Mesothelial cell of epicardium (in vitro differentiated cells): ENCODE measurements around the gene NAIF1. TPM values are rescaled to one million over a fixed set of nuclear protein-coding genes. Genes with fewer than 3 reads are reported as not detected.
"Not testable (repeated sequence)": the region's sequence is repeated elsewhere in the genome, so short reads cannot be mapped to it uniquely, and the experiment has no call there.

Experiments used
- DNase-seq, 2 experiments: peaks; one replicate each; pipeline ENCODE4 v3.0.0; 2021; ENCODE audit warnings: low spot score in 2 of 2; ENCODE audit not compliant: unreplicated experiment in 2 of 2
- H3K27ac Mint-ChIP-seq: 2 replicates; pipeline ENCODE4 v1.8.0; 2021; ENCODE audit warnings: mixed read lengths
- H3K27me3 Mint-ChIP-seq: 2 replicates; pipeline ENCODE4 v1.8.0; 2021; ENCODE audit warnings: low read depth, mixed read lengths
- H3K36me3 Mint-ChIP-seq: 2 replicates; pipeline ENCODE4 v1.8.0; 2021; ENCODE audit warnings: mixed read lengths
- H3K4me1 Mint-ChIP-seq: 2 replicates; pipeline ENCODE4 v1.8.0; 2021; ENCODE audit warnings: mixed read lengths
- H3K4me3 Mint-ChIP-seq: 2 replicates; pipeline ENCODE4 v1.8.0; 2021; ENCODE audit warnings: mild to moderate bottlenecking, moderate library complexity, mixed read lengths
- H3K9me3 Mint-ChIP-seq: 2 replicates; pipeline ENCODE4 v1.8.0; 2021; ENCODE audit warnings: mixed read lengths
- total RNA-seq: library from RNA; stranded (reverse); gene quantifications from 3 replicates; pipeline ENCODE4 v1.2.1, GENCODE V29; 2021
- TF ChIP-seq, protein P1 (sequence below): fragments of 200-600 bp; sonication (generic); IDR thresholded peaks from one replicate; pipeline ENCODE4 v1.5.0; 2021; ENCODE audit warnings: antibody characterized with exemption; ENCODE audit not compliant: unreplicated experiment

The NAIF1 gene
- total RNA-seq, 1 donor from 2014 or later: 9.2 TPM

DNA sequence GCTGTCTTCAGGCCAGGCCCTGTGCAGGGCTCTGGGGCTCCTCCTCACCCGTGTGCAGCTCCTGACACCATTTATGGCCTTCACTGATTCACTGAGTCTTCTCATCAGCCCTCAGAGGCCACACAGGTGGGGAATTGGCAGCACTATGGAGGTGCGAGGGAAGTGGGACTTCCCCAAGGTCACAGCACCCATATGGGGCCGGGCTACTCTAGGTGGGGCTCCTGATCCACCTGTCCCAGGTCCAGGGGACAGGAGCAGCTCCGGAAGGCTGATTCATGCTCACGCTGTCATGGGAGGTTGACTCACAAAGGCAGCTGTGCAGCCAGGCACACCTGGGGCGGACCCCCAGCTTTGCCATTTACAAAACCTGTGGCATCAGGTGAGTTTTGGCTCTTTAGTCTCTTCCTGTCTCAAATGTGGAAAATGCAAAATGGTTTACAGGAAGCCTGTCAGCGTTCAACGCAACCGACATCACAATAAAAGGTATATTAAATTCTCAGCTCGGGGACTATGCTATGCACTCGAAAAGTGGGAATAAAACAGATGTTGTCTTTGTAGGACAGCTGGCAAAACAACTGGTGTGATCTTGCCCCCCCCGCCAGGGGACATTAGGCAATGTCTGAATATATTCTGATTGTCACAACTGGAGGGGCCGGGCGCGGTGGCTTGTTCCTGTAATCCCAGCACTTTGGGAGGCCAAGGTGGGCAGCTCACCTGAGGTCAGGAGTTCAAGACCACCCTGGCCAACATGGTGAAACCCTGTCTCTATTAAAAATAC is 15.0 kb downstream of the NAIF1 start:
- Mint-ChIP-seq H3K27ac (peak overlapping the region; percentile 53), H3K36me3 (no peaks in the 10 kb centered on the region), H3K27me3 (no peaks in the 10 kb centered on the region), H3K9me3 (no peaks in the 10 kb centered on the region), H3K4me3 (no peak overlapping the region), H3K4me1 (peaks cover 35% of the 10 kb centered on the region)
- DNase-seq: no peak
- TF ChIP-seq, protein P1, sequence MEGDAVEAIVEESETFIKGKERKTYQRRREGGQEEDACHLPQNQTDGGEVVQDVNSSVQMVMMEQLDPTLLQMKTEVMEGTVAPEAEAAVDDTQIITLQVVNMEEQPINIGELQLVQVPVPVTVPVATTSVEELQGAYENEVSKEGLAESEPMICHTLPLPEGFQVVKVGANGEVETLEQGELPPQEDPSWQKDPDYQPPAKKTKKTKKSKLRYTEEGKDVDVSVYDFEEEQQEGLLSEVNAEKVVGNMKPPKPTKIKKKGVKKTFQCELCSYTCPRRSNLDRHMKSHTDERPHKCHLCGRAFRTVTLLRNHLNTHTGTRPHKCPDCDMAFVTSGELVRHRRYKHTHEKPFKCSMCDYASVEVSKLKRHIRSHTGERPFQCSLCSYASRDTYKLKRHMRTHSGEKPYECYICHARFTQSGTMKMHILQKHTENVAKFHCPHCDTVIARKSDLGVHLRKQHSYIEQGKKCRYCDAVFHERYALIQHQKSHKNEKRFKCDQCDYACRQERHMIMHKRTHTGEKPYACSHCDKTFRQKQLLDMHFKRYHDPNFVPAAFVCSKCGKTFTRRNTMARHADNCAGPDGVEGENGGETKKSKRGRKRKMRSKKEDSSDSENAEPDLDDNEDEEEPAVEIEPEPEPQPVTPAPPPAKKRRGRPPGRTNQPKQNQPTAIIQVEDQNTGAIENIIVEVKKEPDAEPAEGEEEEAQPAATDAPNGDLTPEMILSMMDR: no peak

DNA sequence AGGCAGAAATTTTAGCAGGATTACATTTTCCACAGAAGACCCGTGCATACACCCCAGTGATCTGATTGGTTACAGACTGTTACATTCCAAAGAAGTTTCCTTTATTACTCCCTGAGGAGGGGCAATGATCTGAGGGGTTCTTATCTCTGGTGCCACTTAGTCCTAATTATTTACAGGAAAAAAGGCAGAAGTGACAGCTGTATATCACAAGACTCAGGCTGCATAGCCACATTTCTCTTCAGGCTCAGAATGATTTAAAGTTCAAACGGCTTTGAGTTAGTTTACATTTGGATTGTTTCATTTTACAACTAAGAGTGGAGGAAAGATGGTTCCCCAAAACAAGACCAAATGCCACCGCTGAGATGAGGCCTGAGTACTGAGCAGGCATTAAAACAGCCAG is 17.3 kb downstream of the NAIF1 start:
- TF ChIP-seq, protein P1: no peak
- peaks cover 38% of the 10 kb centered on the region for H3K4me1 Mint-ChIP-seq
- no peaks in the 10 kb centered on the region for H3K27me3 Mint-ChIP-seq
- no peak overlapping the region for H3K4me3 Mint-ChIP-seq
- peak overlapping the region; percentile 93 for H3K27ac Mint-ChIP-seq
- H3K36me3 Mint-ChIP-seq: no peaks in the 10 kb centered on the region
- H3K9me3 Mint-ChIP-seq: no peaks in the 10 kb centered on the region
- DNase-seq: no peak

DNA sequence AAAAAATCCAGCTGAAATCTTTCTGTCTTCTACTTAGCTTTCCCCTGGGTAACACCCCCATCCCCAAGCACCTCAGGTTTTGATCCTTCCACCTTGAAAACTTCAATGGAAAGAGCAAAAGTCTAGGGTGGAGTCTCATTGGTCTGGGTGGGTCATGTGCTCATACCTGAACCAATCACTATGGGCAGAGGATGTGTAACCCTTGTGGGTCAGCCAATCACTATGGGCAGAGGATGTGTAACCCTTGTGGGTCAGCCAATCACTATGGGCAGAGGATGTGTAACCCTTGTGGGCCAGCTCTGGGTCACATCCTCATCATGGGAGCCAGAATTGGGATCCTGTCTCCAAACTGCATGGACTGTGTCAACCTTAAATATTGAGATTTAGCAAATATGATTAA is 18.5 kb downstream of the NAIF1 start:
- Mint-ChIP-seq H3K27ac (peak overlapping the region; percentile 69), H3K4me3 (no peak overlapping the region), H3K36me3 (no peaks in the 10 kb centered on the region), H3K9me3 (no peaks in the 10 kb centered on the region), H3K27me3 (no peaks in the 10 kb centered on the region), H3K4me1 (peaks cover 38% of the 10 kb centered on the region)
- DNase-seq: no peak
- TF ChIP-seq, protein P1: no peak

DNA sequence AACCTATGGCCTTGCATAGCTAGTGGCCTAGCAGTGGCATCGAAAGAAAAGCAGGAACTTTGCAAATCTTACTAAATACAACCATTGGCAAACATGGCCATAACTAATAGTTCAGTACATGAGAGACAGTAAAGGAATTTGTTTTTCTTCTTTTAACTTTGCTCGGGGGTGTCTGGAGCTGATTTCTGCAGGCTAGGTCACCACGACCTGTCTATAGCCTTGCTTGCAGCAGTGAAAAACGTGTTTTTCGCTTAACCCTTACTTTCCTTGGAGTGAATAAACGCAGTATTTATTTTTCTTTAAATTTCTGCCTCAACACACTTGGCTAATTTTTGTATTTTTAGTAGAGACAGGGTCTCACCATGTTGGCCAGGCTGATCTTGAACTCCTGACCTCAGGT is 19.9 kb downstream of the NAIF1 start:
- no peaks in the 10 kb centered on the region for H3K9me3 Mint-ChIP-seq
- no peaks in the 10 kb centered on the region for H3K36me3 Mint-ChIP-seq
- DNase-seq: no peak
- H3K4me1 Mint-ChIP-seq: peaks cover 41% of the 10 kb centered on the region
- no peak overlapping the region for H3K4me3 Mint-ChIP-seq
- TF ChIP-seq, protein P1: no peak
- peak overlapping the region; percentile 59 for H3K27ac Mint-ChIP-seq
- no peaks in the 10 kb centered on the region for H3K27me3 Mint-ChIP-seq

DNA sequence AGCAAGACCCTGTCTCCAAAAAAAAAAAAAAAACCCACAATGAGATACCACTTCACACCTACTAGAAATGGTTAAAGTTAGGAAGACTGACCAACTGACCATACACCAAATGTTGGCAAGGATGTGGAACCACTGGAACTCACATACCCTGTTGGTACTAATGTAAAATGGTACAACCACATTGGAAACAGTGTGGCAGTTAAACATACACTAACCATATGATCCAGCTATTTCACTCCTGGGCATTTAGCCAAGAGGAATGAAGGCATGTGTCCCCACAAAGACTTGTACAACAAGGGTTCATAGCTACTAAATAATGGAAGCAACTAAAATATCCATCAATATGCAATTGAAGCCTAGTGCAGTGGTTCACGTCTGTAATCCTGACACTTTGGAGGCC is 21.3 kb downstream of the NAIF1 start:
- no peak for DNase-seq
- TF ChIP-seq, protein P1: no peak
- no peaks in the 10 kb centered on the region for H3K36me3 Mint-ChIP-seq
- peak overlapping the region; percentile 83 for H3K27ac Mint-ChIP-seq
- H3K4me1 Mint-ChIP-seq: peaks cover 43% of the 10 kb centered on the region
- H3K27me3 Mint-ChIP-seq: no peaks in the 10 kb centered on the region
- H3K9me3 Mint-ChIP-seq: peaks cover 6% of the 10 kb centered on the region
- H3K4me3 Mint-ChIP-seq: no peak overlapping the region

DNA sequence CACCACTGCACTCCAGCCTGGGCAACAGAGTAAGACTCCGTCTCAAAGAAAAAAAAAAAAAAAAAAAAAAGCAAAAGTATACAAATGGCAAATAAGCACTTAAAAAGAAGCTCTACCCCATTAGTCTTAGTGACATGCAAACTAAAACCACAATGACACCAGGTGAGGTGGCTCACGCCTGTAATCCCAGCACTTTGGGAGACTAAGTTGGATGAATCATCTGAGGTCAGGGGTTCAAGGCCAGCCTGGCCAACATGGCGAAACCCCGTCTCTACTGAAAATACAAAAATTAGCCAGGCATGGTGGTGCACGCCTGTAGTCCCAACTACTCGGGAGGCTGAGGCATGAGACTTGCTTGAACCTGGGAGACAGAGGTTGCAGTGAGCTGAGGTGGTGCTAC is 21.7 kb downstream of the NAIF1 start:
- DNase-seq, H3K27me3 Mint-ChIP-seq, H3K4me3 Mint-ChIP-seq, H3K9me3 Mint-ChIP-seq, H3K36me3 Mint-ChIP-seq: not testable (repeated sequence)
- Mint-ChIP-seq H3K27ac (peak overlapping the region; percentile 47), H3K4me1 (peaks cover 40% of the 10 kb centered on the region)
